ENCODE results near the gene CRTC1.
"Not testable (repeated sequence)": the region's sequence is repeated elsewhere in the genome, so short reads cannot be mapped to it uniquely, and the experiment has no call there.

Gene CRTC1

GRCh38 chr19:18731562-18732008 lies 48.1 kb downstream of the CRTC1 start:
- no peak for DNase-seq

GRCh38 chr19:18733196-18733647 lies 49.7 kb downstream of the CRTC1 start:
- DNase-seq, result peak; percentile 27

GRCh38 chr19:18733762-18734332 lies 50.4 kb downstream of the CRTC1 start:
- DNase-seq, result not testable (repeated sequence)

GRCh38 chr19:18735324-18735723 lies 51.8 kb downstream of the CRTC1 start:
- DNase-seq, result peak; percentile 57

- DNase-seq, result no peak
These were observed 52.3 kb downstream of the CRTC1 start for GRCh38 chr19:18735752-18736151.

GRCh38 chr19:18736415-18737336 lies 53.2 kb downstream of the CRTC1 start:
- no peak for DNase-seq

- DNase-seq, result no peak
These were observed 54.0 kb downstream of the CRTC1 start for GRCh38 chr19:18737337-18737953.

- DNase-seq, result no peak
These were observed 54.5 kb downstream of the CRTC1 start for GRCh38 chr19:18737954-18738351.

- DNase-seq, result no peak
These were observed 55.6 kb downstream of the CRTC1 start for GRCh38 chr19:18738961-18739690.

GRCh38 chr19:18741124-18742121 lies 57.9 kb downstream of the CRTC1 start:
- DNase-seq, result no peak

GRCh38 chr19:18742324-18742723 lies 58.8 kb downstream of the CRTC1 start:
- no peak for DNase-seq

GRCh38 chr19:18742838-18743783 lies 59.6 kb downstream of the CRTC1 start:
- DNase-seq, result no peak

GRCh38 chr19:18743784-18744418 lies 60.4 kb downstream of the CRTC1 start:
- DNase-seq, result no peak

GRCh38 chr19:18745012-18745735 lies 61.7 kb downstream of the CRTC1 start:
- DNase-seq, result no peak

- no peak for DNase-seq
These were observed 62.5 kb downstream of the CRTC1 start for GRCh38 chr19:18745931-18746330.

- DNase-seq, result no peak
These were observed 63.2 kb downstream of the CRTC1 start for GRCh38 chr19:18746401-18747325.

- DNase-seq, result no peak
These were observed 66.1 kb downstream of the CRTC1 start for GRCh38 chr19:18749362-18750231.

Data from NCI-H524 treated with DMSO at 0.1 percent for 48 hours (cell line).